Osteocyte (in vitro differentiated cells): Measurements from ENCODE around the gene TTLL8. TPM values are rescaled to one million over a fixed set of nuclear protein-coding genes. Genes with fewer than 3 reads are reported as not detected.

Source experiments
- DNase-seq: peaks from one replicate; pipeline ENCODE4 v3.0.0; 2021; ENCODE audit warnings: mixed read lengths; ENCODE audit not compliant: unreplicated experiment; ENCODE audit errors: extremely low spot score
- H3K27ac Mint-ChIP-seq: one replicate; pipeline ENCODE4 v1.8.0; 2021; ENCODE audit warnings: mild to moderate bottlenecking, mixed read lengths; ENCODE audit not compliant: unreplicated experiment
- H3K27me3 Mint-ChIP-seq: one replicate; pipeline ENCODE4 v1.8.0; 2021; ENCODE audit warnings: mixed read lengths; ENCODE audit not compliant: unreplicated experiment
- H3K36me3 Mint-ChIP-seq: one replicate; pipeline ENCODE4 v1.8.0; 2021; ENCODE audit warnings: mixed read lengths; ENCODE audit not compliant: unreplicated experiment
- H3K4me1 Mint-ChIP-seq: one replicate; pipeline ENCODE4 v1.8.0; 2021; ENCODE audit warnings: mixed read lengths; ENCODE audit not compliant: unreplicated experiment
- H3K4me3 Mint-ChIP-seq: one replicate; pipeline ENCODE4 v1.8.0; 2021; ENCODE audit warnings: mild to moderate bottlenecking, moderate library complexity, mixed read lengths; ENCODE audit not compliant: unreplicated experiment
- H3K9me3 Mint-ChIP-seq: one replicate; pipeline ENCODE4 v1.8.0; 2021; ENCODE audit warnings: mixed read lengths; ENCODE audit not compliant: unreplicated experiment
- CTCF ChIP-seq: fragments of 200-600 bp; sonication (generic); IDR thresholded peaks from 2 replicates; pipeline ENCODE4 v1.5.0; 2021; ENCODE audit warnings: antibody characterized with exemption, mild to moderate bottlenecking, moderate library complexity
- total RNA-seq: library from RNA; stranded (reverse); gene quantifications from 2 replicates; pipeline ENCODE4 v1.2.1, GENCODE V29; 2021

Gene TTLL8
- total RNA-seq, 1 donor from 2014 or later = not detected

DNA sequence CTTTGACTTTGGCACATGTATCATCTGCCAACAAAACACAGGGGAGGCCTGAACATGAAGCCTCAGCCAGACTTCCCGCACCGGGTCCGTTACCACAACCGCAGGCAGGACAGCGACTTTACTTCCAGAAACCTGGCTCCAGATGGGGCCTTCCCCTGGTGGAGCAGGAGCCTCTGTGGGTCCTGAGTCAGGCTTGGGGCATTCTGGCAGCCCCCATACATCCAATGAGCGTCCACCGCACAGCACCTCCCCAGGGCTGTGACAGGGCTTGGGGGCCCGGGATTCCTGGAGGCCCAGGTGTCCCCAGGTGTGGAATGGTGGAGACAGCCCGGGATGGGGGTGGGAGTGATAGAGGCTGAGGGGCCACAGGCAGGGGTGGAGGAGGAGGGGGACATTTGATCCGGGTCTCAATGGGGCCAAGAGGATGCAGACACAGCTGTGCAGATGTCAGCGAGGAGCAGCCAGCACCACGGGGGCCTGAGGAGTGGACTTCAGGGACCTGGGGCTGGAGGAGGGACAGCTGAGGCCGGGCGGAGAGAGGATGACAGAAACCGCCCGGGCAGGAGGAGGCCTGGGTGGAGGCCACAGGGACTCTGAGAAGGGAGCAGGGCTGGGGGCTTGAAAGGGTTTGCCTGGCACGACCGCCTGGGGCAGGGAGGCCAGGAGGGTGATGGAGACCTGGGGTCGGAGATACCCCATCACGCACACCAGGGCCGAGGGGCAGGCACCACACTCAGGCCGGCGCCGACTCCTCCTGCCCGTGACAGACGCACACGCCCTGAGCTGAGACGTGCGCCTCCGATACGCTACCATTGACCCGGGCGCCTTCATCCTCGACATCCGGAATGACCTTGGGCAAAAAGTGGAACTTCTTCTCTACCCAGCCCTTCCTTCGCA lies 8.6 kb downstream of the TTLL8 start:
- H3K27ac Mint-ChIP-seq = no peak overlapping the region
- DNase-seq = no peak
- H3K4me3 Mint-ChIP-seq = no peak overlapping the region
- H3K9me3 Mint-ChIP-seq = no peaks in the 10 kb centered on the region
- no peaks in the 10 kb centered on the region for H3K36me3 Mint-ChIP-seq
- peaks cover 15% of the 10 kb centered on the region for H3K27me3 Mint-ChIP-seq
- no peak for TF ChIP-seq CTCF
- H3K4me1 Mint-ChIP-seq = no peaks in the 10 kb centered on the region

DNA sequence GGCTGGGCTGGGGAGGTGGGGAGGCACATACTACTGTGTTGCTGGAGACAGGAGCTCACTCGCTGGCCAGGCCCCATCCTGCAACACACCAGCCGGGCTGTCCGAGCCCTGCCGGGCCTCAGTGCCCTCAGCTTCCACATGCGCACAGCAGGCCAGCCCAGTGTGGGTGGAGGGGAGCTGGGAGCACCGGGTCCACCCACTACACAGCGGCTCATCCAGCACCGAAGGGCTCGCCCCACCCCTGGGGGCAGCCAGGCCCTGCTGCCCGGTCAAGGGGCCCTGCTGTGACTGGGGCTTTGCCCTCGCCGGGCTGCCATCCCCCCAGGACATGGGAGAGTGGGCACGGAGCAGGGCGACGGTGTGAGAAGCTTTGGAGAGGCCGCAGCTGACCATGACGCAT lies 9.3 kb downstream of the TTLL8 start:
- no peak for DNase-seq
- Mint-ChIP-seq H3K27ac (no peak overlapping the region), H3K4me1 (no peaks in the 10 kb centered on the region), H3K27me3 (peaks cover 16% of the 10 kb centered on the region), H3K9me3 (no peaks in the 10 kb centered on the region), H3K4me3 (no peak overlapping the region), H3K36me3 (no peaks in the 10 kb centered on the region)
- TF ChIP-seq CTCF = no peak

- TF ChIP-seq CTCF = no peak
- Mint-ChIP-seq H3K27ac (no peak overlapping the region), H3K27me3 (peaks cover 22% of the 10 kb centered on the region), H3K36me3 (no peaks in the 10 kb centered on the region), H3K4me3 (no peak overlapping the region), H3K4me1 (no peaks in the 10 kb centered on the region), H3K9me3 (peaks cover 4% of the 10 kb centered on the region)
- DNase-seq = no peak
These were observed 9.9 kb downstream of the TTLL8 start for GRCh38 chr22:50048061-50048765.

GRCh38 chr22:50047346-50047745 lies 10.8 kb downstream of the TTLL8 start:
- peaks cover 22% of the 10 kb centered on the region for H3K27me3 Mint-ChIP-seq
- no peak overlapping the region for H3K27ac Mint-ChIP-seq
- TF ChIP-seq CTCF = no peak
- H3K4me1 Mint-ChIP-seq = no peaks in the 10 kb centered on the region
- H3K36me3 Mint-ChIP-seq = no peaks in the 10 kb centered on the region
- peaks cover 4% of the 10 kb centered on the region for H3K9me3 Mint-ChIP-seq
- DNase-seq = no peak
- no peak overlapping the region for H3K4me3 Mint-ChIP-seq
